ENCODE data around the gene OR5B17. TPM values are rescaled to one million over a fixed set of nuclear protein-coding genes. Genes with fewer than 3 reads are reported as not detected.

OR5B17 gene
- total RNA-seq, 1 donor from 2014 or later = not detected

DNA sequence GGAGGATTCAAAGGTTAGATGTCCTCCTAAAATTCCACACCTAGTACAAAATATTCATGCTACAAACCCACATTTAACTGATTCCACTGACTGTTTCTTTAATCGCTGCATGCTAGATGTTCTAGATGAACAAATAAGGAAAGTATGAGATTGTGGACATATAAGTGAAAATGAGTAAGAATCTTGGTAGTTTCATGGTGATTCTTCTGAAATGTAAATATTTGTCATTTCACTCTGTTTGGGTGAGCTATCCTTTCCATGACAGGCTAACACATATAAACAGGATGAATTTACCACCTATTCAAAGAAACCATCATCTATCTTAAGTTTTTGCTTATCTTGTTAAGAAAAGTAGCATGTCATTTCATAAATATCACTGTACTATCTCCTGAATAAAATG is 33.0 kb upstream of the OR5B17 start:
- Histone ChIP-seq H3K9me3 (no peaks in the 10 kb centered on the region), H3K4me3 (no peak overlapping the region), H3K36me3 (no peaks in the 10 kb centered on the region), H3K4me1 (no peaks in the 10 kb centered on the region), H3K27me3 (ENCODE audit: low read depth) (no peaks in the 10 kb centered on the region), H3K27ac (no peak overlapping the region)
- DNase-seq (no peak), ATAC-seq (no peak)
- intact Hi-C loops (cut with DNase I) = no loop called here
- TF ChIP-seq, protein P1, sequence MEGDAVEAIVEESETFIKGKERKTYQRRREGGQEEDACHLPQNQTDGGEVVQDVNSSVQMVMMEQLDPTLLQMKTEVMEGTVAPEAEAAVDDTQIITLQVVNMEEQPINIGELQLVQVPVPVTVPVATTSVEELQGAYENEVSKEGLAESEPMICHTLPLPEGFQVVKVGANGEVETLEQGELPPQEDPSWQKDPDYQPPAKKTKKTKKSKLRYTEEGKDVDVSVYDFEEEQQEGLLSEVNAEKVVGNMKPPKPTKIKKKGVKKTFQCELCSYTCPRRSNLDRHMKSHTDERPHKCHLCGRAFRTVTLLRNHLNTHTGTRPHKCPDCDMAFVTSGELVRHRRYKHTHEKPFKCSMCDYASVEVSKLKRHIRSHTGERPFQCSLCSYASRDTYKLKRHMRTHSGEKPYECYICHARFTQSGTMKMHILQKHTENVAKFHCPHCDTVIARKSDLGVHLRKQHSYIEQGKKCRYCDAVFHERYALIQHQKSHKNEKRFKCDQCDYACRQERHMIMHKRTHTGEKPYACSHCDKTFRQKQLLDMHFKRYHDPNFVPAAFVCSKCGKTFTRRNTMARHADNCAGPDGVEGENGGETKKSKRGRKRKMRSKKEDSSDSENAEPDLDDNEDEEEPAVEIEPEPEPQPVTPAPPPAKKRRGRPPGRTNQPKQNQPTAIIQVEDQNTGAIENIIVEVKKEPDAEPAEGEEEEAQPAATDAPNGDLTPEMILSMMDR (IDR thresholded peaks at IDR 0.05) = no peak

DNA sequence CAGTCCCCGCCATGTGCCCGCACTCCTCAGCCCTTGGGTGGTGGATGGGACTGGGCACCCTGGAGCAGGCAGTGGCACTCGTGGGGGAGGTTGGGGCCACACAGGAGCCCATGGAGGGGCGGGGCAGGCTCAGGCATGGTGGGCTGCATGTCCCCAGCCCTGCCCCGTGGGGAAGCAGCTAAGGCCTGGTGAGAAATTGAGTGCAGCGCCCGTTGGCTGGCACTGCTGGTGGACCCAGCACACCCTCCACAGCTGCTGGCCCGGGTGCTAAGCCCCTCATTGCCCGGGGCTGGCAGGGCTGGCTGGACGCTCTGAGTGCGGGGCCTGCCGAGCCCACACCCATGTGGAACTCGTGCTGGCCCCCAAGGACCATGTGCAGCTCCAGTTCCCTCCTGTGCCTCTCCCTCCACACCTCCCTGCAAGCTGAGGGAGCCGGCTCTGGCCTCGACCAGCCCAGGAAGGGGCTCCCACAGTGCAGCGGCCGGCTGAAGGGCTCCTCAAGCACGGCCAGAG is 31.7 kb upstream of the OR5B17 start:
- Histone ChIP-seq H3K4me3 (no peak overlapping the region), H3K4me1 (no peaks in the 10 kb centered on the region), H3K9me3 (no peaks in the 10 kb centered on the region), H3K36me3 (no peaks in the 10 kb centered on the region), H3K27ac (no peak overlapping the region), H3K27me3 (ENCODE audit: low read depth) (no peaks in the 10 kb centered on the region)
- ATAC-seq = no peak
- DNase-seq = peak; percentile 28
- intact Hi-C loops (cut with DNase I) = no loop called here
- TF ChIP-seq, protein P1 (IDR thresholded peaks at IDR 0.05) = no peak

DNA sequence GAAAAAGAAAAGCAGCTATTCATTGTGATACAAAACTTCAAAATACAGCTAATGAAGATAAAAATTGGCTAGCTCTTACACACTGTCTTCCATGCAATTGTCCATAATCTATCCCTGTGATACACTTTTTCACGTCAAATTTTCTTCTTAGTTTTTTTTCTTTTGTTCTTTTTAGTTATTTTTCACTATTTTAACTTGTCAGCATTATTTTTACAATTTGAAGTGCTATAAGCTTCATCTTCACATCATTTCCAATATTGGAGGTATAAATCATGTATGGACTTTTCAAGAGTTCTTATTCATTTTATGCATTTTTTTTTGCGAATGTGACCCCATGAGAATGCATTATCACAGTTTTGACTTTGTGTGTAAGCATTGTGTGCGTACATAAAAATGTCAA is 4.1 kb downstream of the OR5B17 start:
- intact Hi-C loops (cut with DNase I) = no loop called here
- TF ChIP-seq, protein P1 (IDR thresholded peaks at IDR 0.05) = no peak
- ATAC-seq (no peak), DNase-seq (no peak)
- no peaks in the 10 kb centered on the region for H3K9me3 ChIP-seq
- H3K4me1 ChIP-seq = no peaks in the 10 kb centered on the region
- no peak overlapping the region for H3K4me3 ChIP-seq
- H3K27me3 ChIP-seq (ENCODE audit: low read depth) = no peaks in the 10 kb centered on the region
- H3K36me3 ChIP-seq = no peaks in the 10 kb centered on the region
- H3K27ac ChIP-seq = no peak overlapping the region

DNA sequence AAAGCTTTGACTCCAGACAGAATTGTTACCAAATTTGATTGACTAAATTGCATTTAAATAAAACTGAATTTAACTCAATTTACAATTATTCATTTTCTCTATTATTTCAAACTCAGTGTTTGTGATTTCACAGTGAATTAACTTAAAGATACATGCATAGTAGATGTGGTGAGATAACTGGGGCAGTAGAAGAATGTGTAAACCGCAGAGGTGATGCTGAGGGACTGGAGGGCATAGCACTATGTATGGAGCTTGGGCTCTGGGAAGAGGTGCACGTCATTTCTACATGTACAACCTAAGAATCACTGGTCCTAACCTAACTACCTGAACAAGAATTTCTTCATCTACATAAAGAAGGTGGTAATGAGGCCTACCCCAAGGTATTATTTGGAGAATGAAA is 13.7 kb downstream of the OR5B17 start:
- TF ChIP-seq, protein P1 (IDR thresholded peaks at IDR 0.05) = no peak
- Histone ChIP-seq H3K4me1 (no peaks in the 10 kb centered on the region), H3K36me3 (no peaks in the 10 kb centered on the region), H3K9me3 (no peaks in the 10 kb centered on the region), H3K27ac (no peak overlapping the region), H3K27me3 (ENCODE audit: low read depth) (no peaks in the 10 kb centered on the region), H3K4me3 (no peak overlapping the region)
- ATAC-seq (no peak), DNase-seq (no peak)
- intact Hi-C loops (cut with DNase I) = no loop called here

DNA sequence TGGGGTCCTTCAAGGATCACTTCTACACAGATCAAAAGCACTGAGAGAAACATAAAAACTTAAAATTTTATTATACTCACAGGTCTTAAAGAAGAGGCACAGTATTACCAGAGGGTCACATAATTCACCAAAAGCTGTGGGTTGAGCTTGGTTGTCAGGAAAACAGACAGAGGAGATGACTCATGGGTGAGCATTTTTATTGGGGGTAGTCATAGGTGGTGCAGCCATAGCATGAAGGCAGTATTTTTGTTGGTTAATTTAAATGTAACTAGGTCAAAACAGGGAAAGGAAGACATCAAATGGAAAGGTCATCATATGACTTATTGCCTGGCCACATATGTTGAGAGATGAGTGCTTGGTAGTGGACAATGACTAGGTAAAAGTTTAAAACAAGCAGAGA is 24.2 kb downstream of the OR5B17 start:
- DNase-seq = no peak
- intact Hi-C loops (cut with DNase I) = no loop called here
- ATAC-seq = no peak
- no peaks in the 10 kb centered on the region for H3K9me3 ChIP-seq
- H3K27ac ChIP-seq = no peak overlapping the region
- no peaks in the 10 kb centered on the region for H3K27me3 ChIP-seq (ENCODE audit: low read depth)
- no peak overlapping the region for H3K4me3 ChIP-seq
- TF ChIP-seq, protein P1 (IDR thresholded peaks at IDR 0.05) = no peak
- H3K36me3 ChIP-seq = no peaks in the 10 kb centered on the region
- H3K4me1 ChIP-seq = no peaks in the 10 kb centered on the region

DNA sequence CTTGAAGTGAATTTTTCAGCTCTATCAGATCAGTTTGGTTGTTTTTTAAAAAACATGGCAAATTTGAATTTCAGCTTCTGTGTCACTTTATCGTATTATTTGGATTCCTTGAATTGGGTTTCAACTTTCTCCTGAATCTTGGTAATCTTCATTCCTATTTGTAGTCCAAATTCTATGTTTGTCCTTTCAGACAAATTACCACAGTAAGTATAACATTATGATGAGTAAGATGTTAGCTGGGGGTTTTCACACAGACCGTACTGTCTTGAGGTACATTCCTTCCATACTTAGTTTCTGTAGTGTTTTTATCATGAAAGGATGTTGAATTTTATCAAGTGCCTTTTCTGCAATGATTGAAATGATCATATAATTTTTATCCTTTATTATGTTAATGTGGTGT is 28.0 kb downstream of the OR5B17 start:
- TF ChIP-seq, protein P1 (IDR thresholded peaks at IDR 0.05) = no peak
- H3K27ac ChIP-seq = no peak overlapping the region
- H3K4me1 ChIP-seq = no peaks in the 10 kb centered on the region
- no peaks in the 10 kb centered on the region for H3K27me3 ChIP-seq (ENCODE audit: low read depth)
- no peaks in the 10 kb centered on the region for H3K36me3 ChIP-seq
- intact Hi-C loops (cut with DNase I) = no loop called here
- no peak overlapping the region for H3K4me3 ChIP-seq
- DNase-seq = no peak
- no peaks in the 10 kb centered on the region for H3K9me3 ChIP-seq
- no peak for ATAC-seq

Data from lower lobe of right lung (tissue), 2 donors.